HG03354 (cell line): ENCODE measurements around the gene TPCN1.

ENCODE experiments used
- ATAC-seq: cut with Tn5 transposase; IDR thresholded peaks from one replicate; pipeline ENCODE4 v1.9.1; 2021; ENCODE audit warnings: mild to moderate bottlenecking; ENCODE audit not compliant: unreplicated experiment, poor library complexity, severe bottlenecking

The TPCN1 gene

DNA sequence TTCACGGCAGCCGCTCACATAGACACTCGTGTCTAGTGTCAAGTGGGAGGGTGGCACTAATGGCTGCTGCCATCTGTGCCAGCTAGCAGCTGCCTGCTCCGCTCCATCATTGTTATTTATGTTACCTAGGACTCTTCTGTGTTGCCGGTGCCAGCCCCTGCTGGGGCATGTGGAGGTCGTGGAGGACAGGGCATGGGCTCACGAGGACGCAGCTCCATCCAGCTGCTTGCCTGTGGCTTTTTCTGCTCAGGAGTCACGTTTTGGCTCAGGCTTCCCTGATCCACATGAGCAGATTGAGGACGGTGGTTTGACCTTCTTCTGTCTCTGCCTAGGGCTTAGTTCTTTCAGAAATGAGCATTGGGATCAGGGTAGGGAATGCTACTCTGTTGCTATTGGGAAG, 31.2 kb downstream of the TPCN1 start:
- no peak for ATAC-seq

DNA sequence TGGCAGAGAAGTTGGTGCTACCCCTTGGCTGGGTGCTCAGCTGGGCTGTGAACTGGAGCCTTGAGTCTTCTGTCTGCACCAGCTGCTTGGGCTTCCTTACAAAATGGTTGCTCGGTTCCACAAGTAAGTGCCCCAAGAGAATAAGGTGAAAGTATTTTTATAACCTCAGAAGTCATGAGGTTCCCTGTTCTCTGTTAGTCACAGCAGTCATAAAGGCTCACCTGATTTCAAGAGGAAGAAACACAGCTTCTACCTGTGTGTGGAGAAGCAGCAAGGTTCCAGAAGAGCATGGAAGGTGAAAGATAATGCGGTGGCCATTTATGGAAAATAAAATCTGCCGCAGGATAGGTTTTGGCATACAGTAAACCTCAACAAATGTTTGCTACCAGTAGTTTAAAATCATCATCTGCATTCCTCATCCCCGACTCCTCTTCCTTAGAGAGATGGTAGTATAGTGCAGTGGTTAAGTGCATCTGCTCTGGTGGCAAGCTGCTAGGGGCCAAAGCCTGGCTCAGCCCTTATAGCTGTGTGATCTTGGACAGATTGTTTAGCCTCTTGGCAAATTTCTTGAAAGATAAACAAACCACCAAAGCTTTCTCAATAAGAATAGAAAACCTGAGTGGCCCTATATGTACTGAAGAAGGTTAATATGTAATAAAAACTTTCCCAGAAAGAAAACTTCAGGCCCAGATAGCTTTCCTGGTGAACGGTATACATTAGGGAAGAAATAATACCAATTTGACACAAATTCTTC, 32.4 kb downstream of the TPCN1 start:
- no peak for ATAC-seq

DNA sequence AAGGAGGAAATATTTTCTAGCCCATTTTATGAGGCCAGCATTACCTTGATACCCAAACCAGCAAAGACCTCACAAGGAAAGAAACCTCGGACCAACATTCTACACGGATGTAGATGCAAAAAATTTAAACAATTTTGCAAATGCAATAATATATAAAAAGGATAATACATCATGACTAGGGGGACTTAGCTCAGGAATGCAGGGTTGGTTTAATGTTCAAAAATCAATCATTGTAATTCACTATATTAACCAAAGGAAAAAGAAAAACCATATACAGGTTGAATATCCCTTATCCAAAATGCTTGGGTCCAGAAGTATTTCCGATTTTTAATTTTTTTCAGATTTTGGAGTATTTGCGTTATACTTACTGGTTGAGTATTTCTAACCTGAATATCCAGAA, 33.0 kb downstream of the TPCN1 start:
- no peak for ATAC-seq

DNA sequence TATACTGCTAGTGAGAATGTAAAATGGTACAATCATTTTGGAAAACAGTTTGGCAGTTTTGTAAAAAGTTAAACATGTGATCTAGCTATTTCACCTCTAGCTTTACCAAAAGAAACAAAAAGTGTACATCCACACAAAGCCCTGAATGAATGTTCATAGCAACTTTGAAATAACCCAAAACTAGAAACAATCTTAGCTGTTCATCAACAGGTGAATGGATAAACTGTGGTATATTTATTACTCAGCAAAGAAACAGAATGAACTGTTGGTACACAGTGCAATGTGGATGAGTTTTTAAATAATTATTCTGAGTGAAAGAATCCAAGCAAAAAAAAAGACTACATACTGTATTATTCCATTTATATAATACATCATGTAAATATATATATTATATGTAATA, 36.3 kb downstream of the TPCN1 start:
- no peak for ATAC-seq

DNA sequence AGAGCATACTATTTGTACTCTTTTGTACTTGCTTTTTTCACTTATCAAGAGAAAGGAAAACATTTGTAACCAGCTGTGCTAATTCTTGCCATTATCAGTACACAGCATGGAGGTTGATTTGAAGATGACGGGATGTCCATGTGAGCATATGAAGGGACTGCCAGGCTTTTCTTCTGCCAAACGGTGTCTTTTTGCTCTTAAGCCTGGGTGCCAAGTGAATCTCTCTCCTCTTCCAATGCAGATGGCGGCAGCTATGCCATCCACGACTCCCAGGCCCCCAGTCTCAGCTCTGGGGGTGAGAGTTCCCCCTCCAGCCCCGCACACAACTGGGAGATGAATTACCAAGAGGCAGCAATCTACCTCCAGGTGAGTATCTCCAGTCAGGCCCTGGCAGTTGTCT, 38.9 kb downstream of the TPCN1 start:
- ATAC-seq, result no peak

DNA sequence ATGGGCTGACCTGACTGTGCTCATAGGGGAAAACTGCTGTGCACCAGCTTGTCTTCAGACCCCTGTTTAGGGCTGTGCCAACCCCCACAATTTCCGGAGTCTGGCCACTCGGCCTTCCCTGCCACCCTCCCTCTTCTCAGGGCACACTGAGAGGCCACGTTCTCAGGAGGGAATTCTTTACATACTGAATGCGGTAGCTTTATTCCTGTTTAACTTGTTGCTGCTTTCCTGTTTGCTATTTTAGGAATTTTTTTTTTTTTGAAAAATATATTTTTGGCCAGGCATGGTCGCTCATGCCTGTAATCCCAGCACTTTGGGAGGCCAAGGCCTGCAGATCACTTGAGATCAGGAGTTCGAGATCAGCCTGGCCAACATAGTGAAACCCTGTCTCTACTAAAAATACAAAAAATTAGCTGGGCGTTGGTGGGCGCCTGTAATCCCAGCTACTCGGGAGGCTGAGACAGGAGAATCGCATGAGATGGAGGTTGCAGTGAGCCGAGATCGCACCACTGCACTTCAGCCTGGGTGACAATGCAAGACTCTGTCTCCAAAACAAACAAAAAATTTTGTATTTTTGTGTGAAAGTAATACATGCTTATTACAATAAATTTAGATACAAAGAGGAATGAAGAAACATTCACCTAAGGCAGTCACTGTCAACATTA, 39.5 kb downstream of the TPCN1 start:
- no peak for ATAC-seq

DNA sequence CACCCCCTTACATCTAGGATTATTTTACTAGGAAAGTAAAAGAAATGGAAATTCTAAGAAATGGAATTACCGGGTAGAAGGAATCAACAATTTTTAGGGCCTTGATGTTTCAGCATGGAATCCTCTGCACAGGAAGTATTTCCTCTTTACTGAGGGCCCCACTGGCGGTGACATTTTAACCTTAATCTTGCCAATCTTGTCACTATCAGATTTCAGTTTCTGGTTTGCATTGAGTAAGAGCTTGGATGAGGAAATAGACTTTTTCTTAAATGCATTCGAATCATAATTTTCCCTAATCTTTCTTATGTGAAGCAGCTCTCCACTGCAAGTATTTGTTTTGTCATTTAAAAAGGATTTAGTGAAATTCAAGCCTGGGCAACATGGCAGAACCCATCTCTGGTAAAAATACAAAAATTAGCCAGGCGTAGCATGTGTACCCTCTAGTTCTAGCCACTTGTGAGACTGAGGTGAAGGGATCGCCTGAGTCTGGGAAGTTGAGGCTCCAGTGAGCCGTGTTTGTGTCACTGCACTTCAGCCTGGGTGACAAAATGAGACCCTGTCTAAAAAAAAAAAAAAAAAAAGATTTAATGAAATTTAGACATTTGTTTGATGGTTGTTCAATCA, 40.7 kb downstream of the TPCN1 start:
- ATAC-seq, result no peak

DNA sequence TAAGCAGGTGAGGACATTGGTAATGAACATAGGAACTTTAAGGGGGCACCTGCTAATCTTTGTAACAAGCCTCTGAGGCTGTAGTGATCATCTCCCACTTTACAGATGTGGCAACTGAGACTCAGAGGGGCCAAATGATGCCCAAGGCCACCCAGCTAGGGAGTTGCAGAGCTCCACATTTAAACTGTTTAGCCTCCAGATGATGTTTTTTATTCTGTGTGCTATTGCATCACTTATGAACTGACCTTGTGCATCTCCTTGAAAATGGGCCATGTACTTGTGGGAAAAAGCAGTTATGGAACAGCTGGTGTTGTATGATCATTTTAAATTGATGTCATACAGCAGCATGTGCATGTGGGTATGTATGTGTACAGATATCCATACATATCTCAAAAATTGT, 41.4 kb downstream of the TPCN1 start:
- no peak for ATAC-seq

DNA sequence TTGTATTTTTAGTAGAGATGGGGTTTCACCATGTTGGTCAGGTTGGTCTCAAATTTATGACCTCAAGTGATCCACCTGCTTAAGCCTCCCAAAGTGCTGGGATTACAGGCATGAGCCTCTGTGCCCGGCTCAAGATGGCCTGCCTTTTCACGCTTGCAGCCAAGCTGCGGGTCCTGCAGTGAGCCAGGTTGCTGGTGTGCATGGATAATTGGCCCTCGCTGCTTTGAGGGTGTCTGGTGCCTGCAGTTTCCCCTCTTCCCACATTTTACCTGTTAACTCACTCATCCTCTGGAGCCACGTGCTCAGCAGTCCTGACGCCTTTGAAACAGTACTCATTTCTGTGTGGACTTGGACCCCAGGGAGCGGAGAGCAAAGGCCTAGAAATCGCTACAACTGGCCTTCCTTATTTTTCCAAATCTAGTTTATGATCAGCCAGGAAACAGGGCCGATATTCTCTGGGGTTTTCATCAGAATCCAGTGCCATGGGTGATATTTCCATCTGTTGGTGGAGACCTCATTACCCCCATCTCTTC, 42.2 kb downstream of the TPCN1 start:
- ATAC-seq, result no peak

DNA sequence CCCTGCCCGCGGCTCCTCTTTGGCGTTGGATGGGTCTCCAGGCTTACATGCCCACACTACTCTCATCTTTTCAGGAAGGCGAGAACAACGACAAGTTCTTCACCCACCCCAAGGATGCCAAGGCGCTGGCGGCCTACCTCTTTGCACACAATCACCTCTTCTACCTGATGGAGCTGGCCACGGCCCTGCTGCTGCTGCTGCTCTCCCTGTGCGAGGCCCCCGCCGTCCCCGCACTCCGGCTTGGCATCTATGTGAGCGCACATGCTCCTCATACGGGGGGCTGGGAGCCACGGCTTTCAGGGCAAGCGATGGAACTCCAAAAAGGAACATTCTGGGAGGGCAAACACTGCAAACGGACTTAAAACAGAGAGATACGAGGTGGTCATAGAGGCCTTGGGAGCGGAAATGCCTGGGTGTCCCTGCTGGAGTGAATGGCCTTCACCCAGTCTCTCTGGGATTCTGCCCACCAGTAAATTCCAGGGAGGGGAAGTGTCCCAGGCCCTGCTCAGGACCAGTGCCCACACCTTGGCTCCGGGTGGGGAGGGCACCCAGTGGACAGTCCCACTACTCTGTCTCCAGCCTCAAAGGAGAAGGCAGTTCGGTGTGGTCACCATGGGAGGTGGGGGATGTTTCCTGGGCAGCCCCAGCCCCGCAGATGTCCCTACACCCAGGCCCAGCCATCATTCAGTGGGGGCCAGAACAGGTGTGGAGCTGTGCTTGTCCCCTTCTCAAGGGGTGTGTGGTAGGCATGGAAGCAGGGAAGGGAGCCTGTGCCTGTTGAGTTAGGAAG, 45.0 kb downstream of the TPCN1 start:
- ATAC-seq, result no peak

DNA sequence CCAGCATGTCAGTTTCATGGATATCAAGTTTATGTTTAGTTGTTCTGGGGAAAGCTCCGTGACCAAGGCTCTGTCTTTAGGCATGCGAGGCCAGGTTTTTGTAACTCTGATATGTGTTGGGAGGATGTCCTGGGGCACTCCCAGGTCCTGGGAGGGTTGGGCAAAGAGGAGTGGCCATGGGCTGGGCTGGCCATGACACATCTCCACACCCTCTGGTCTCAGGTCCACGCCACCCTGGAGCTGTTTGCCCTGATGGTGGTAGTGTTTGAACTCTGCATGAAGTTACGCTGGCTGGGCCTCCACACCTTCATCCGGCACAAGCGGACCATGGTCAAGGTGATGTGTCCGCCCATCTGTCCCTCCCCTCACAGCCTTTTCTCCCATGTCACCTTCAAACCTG, 46.4 kb downstream of the TPCN1 start:
- no peak for ATAC-seq

DNA sequence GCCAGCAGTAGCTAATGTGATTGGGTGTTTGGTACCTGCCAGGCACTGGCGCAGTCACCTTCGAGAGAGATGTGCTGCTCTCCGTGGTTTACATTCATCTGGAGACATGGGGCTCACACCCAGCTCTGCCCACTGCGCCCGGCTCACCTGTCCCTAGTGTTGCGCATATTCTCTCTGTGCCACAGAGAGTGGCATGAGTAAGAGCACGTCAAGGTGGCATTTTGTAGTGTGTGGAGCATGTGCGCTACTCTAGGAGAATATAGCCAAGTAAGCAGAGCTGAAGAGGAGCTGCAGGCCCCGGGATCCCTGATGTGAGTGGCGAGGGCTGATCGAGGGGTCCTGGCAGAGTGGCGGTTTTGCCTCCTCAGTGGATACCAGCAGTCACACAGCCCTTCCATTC, 46.9 kb downstream of the TPCN1 start:
- no peak for ATAC-seq

DNA sequence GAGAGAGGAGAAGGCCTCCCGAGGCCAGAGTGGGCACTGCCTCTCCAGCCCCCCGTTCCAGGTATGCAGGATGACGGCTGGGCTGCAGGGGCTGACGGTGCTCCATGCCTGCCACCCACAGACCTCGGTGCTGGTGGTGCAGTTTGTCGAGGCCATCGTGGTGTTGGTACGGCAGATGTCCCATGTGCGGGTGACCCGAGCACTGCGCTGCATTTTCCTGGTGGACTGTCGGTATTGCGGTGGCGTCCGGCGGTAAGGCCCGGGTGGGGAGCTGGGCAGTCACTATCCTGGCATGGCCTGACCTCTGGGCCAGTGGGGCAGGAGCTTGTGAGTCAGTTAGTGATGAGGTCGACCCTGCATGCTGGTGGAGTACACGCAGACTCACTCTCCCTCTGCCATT, 47.4 kb downstream of the TPCN1 start:
- no peak for ATAC-seq

DNA sequence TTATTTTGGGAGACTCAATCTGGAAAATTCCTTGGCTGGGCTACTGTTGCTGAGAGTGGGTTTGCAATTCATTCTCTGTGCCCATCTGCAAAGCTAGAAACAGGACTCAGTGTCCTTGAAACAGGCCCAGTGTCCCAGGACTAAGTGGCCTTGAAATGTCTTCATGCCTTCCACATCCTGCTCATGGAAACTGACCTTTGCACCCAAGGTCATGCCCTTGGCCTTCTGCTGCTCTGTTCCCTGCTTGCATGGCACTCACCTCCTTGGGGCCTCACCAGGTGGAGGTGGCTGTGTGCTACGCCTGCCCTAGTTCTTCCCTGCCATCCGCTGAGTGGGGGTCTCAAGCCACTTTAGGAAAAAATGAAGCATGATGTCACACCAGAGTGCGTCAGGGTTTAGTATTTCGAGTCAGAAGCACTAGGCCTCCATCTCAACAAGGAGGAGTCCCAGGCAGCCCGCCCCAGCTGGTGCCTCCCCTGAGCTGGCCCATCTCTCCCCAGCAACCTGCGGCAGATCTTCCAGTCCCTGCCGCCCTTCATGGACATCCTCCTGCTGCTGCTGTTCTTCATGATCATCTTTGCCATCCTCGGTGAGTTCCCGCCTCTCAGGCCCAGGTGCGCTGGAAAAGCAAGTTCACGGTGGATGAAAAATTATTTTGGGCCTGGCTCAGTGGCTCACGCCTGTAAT, 48.1 kb downstream of the TPCN1 start:
- no peak for ATAC-seq

DNA sequence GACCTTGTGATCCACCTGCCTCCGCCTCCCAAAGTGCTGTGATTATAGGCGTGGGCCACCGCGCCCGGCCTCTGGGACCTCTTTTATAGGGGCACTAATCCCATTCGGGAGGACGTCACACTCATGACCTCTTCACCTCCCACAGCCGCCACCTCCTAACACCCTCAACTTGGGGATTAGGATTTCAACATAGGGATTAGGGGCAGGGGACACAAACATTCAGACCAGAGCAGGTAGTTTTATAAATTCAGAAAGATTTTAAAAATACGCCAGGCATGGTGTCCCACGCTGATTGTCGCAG, 49.4 kb downstream of the TPCN1 start:
- no peak for ATAC-seq

DNA sequence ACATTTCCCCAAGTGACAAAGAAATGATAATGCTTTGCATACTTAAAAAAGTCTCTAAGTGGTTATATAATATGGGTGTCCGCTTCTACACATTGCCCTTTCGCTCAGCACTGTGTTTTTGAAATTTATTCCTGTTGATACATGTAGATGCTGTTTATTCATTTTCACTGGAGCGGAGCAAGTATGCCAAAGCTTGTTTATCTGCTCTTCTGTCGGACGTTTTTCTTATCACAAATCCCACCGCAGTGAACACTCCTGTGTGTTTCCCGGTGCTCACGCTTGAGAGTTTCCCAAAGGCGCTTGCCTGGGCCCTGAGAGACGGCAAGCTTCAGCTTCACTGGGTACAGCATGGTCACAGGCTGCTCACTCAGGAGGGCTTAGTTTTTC, 50.2 kb downstream of the TPCN1 start:
- ATAC-seq, result no peak

DNA sequence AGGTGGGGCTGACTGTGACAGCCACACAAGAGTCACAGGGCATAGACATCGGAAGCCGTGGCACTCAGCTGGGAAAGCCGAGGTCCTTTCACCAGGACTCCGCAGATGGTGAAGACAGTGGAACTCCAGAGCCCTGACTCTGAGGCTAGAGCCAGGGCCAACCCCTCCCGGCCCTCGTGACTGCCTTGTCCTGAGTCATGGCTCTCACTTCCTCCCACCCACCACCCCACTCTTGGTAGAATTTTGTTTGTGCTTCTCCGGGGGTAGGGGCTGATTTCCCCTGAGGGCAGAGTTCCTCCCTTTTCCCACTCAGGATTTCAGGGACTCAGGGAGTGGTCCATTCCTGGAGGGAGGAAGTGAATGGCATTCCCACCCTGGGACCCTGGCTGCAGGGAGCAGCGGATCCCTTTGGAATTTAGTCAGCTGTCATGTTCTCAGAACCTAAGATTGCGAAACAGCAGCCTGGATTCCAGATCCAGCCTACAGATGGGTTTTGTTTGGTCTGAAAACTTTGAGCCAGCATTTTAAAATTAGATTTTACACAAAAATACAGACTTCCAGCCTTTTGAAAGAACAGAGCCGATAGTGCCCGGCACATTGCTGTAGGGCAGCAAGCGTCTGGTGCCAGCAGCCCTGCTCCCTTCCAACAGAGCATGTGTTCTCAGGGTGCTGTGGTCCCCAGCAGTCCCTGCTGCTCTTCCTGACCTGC, 50.7 kb downstream of the TPCN1 start:
- no peak for ATAC-seq

DNA sequence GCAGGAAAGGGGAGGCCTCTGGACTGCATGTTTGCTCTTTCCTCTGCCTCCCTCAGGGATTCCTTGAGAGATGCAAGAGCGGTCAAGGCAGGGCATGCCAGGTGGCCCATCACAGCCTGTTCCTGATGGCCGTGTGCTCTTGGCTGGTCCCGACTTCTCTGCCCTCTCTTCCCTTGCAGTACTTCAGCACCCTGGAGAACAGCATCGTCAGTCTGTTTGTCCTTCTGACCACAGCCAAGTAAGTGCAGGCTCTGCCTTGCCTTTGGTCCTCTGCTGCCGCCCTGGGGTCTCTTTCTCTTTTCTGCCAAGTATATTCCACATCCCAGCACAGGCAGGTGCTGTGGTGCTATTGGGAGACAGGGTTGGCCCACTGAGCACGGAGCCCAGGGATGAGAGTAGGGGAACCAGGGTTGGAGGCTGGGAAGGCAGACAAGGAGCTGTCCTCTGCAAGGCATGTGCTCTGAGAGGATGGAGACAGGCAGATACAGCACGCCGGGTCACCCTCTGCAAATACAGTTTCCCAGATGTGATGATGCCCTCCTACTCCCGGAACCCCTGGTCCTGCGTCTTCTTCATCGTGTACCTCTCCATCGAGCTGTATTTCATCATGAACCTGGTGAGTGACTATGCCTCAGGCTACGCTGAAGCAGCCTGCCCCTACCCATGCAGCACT, 51.9 kb downstream of the TPCN1 start:
- ATAC-seq, result no peak

DNA sequence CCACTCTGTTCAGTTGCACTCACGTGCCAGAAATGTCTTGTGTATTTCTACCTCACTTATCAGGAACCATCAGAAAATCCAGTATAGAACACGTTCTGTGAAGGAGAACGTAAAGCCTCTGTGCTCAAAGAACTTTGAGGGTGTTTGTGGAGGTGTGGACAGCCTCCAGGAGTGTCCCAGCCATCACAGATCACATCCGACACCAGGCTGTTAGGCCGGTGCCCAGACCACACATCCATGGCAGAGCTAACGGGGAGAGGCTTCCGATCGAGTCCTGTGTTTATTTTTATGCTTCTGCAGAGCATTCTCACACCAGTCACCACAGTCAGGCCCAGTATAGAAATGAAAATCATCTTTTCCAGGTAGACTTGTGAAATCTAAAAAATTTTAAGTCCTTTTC, 53.6 kb downstream of the TPCN1 start:
- no peak for ATAC-seq
